Suppressor macrophage treated with lipopolysaccharide for 1 hour (primary cell): Measurements from ENCODE around the gene RAX2.
A peak's percentile ranks its signal among the peaks of the same experiment; 100 is the strongest.

Source experiments
- DNase-seq, 3 donors: peaks; one replicate each; pipeline ENCODE4 v3.0.0-alpha.2; 2020 to 2022

RAX2 gene

DNA sequence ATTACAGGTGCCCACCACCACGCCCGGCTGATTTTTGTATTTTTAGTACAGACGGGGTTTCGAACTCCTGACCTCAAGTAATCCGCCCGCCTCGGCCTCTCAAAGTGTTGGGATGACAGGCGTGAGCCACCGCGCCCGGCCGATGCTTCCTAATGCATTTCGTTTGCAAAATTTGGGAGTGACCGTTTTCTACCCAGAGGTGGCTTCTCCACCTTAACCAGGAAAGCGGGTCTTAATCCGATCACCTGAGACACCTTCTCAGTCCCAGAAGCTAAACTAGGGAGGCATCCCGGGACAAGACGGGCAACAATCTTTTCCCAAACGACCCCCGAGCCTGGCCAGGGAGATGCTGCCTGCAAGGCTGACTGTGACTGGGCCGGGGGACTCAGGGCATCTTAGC lies 29.0 kb upstream of the RAX2 start:
- no peak for DNase-seq

DNA sequence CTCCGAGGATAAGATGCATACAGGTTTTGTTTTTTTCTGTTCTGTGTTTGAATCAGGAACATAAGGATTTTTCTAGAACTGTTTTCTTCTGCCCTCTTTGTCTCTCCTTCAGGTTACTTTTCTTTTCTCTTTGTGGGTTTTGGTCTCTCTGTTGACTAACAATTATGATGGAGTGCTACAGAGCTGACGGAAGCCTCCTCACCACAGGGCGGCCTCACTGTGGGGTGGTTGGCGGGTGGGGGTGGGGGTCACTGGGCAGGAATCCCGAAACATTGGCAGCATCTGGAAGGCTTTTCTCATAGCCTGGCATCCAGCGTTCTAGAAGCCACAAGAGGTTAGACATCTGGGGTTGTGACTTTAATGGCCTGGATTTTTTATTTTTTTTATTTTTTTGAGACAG lies 26.1 kb upstream of the RAX2 start:
- peak in 2 of 3 donors; percentile 38 to 42 for DNase-seq

DNA sequence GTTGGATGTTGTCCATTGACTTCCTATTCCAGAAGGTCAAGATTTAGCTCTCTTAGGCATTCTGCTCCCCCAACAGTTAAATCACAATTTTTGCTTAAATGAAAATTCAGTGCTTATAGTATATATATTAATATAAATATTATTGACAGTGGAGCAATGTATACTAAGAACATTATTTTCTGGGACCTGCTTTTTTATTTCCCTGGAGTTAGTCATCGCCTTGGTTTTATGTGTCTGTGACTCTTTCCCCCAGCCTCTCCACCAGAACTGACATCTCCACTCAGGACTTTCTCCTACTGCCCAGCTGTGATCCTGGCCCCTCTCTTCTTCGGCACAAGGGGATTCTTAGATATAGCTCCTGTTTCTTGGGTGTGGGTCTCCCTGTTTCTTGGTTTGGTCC lies 24.3 kb upstream of the RAX2 start:
- DNase-seq, result no peak

- no peak for DNase-seq
Observed at GRCh38 chr19:3793799-3794198, 21.8 kb upstream of the RAX2 start.

DNA sequence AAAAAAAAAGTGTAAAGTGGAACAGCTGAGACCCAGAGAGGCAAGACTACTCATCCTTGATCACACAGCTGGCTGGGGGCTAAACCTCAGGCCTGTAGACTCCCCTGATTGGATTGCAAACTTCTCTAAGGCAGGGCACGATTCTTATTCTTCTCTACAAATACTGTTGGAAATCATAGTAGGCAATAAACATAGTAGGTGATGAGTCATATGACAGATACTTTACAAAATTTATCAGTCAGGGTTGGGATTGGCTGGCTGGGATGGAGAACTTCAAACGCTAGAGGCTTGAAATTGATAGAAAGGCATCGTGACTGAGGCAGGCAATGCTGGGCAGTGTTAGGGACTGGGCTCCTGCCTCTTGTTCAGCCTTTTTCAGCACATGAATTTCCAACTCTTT lies 20.1 kb upstream of the RAX2 start:
- DNase-seq, result no peak

- DNase-seq, result no peak
Observed at GRCh38 chr19:3790941-3791340, 18.9 kb upstream of the RAX2 start.

DNA sequence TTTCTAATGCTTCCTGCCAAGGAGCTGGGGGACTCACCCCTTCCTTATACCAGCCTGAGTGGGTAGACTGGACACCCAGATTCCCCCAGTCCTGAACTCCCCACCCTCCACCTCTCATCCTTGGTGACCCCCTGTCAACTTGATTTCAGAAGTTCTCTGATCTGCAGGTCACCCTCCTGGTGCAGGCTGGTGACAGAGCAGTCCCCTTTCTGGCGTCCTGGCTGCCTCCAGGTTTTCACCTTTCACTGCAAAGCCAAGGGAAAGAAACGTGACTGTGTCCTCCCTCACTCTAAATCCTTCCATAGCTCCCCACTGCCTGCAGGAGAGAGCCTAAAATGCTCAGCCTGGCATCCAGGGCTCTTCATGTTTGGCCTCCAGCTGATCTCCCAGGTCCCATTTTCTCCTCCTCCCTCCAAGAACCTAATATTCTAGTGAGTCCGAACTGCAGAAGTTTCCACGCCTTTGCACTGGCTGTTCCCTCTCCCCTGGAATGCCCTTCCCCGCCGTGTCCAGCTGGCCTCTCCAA lies 18.2 kb upstream of the RAX2 start:
- no peak for DNase-seq

DNA sequence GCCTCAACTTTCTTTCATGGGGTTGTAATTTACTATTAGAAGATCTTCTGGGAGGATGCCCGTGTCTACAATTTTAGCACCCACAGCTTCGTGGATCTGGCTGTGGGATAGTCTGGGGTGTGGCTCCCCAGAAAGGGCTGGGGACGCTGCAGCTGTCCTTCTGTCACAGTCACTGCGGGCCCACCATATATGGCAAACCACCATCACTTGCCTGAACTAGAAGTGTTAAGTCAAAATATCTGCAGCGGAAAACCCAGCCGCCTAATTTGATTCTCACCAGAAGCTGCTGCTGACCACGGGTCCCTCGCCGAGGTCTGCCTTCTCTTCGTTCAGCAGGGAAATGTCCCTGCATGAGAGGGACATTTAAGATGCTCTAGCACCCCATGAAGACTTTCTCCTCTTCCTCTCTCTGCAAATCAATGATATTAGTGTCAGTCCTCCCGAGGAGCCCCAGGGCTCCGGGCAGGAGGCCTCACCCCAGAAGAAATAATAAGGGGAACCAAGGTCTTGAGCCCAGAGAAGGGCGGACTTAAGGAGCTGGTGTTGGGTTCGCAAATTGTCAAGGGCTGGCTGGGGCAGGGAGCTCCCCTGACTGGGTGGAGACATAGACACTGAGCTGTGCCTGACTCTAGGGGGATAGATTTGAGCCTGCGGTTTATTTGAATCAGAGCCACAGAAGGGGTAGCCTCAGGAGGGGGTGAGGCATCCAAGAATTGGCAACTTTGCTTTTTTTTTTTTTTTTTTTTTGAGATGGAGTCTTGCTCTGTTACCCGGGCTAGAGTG lies 17.2 kb upstream of the RAX2 start:
- DNase-seq, result no peak

DNA sequence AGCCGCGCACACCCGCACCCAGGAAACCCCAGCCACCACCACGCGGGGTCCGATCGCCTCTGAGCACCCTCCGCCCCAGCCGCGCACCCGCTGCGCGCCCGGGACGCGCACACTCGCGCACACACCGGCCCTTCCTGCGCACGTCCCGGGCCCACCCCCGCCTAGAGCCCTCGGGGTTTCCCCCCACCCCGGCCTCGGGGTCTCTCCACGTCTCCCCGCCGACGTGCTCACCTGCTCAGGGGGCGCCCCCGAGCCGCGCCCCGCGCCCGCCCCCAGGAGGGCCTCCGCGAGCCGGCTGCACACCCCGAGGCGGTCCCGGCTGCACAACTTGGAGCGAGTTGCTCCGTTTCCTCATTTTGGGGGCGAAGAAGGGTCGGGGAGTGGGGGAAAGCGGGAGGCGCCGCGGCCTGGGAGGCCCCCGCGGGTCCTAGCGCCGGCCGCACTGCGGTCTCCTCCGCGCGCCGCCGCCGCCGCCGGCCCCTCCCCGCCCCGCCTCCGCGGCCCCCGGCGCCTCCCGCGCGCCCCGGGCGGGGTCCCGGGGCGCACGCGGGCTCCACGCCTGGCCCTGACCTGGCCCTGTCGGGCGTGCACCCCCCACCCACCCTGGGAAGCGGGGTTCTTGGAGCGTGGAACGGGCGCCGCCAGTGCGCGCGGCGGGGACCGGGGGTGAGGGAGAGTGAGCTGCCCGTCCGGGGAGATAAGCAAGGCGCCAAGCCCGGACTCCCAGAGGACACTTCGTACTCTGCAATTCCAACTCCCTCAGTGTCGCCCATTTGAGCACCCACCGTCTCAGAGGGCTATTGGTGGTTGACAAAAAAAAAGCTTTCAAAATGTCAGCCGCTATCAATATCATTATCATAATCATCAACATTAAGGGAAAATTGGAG lies 14.2 kb upstream of the RAX2 start, which contains the start of gene MATK:
Gene MATK, minus strand, starts transcription at position 444 of the 887 bp plus-strand sequence. CDS start 1,246 bp downstream, outside the sequence.
- DNase-seq, result peak; percentile 61 to 81 (median 70)

GRCh38 chr19:3785451-3785937 lies 13.5 kb upstream of the RAX2 start:
- DNase-seq, result no peak

DNA sequence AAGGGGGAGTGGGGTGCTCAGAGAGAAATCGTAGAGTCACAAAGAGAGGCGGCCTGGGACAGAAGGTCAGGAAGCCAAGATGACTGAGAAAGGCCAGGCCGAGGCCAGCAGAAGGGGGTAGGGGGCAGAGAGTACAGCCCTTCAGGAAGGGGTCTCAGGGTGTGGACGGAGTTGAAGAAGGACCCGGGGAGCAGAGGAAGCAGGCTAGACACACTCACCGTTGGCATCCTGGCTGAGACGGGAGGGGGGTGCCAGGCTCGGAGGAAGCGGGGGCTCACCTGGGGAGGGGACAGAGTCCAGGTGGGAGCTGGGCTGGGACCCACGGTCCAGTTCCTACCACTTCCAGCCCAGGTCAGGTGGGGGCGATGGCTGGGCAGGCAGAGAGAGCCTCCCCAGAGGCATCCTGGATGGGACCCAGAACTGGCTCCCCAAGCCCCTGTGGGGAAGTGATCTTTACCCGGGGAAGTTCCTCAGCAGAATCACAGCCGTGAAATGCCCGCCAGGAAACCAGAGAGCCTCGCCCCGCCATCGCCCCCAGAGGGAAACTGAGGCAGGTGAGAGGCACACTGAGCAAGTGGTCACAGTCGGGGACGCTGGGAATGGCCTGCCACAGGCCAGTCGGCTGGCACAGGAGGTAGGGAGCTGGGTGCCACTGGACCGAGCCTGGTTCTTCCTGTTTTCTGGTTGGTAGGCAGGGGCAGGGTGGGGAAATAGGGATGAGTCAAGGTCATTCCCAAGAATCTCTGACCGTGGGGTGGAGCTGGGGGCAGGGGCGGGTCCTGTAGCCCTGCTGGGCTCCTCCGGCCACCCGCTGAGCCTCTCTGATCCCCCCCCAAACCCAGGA lies 12.8 kb upstream of the RAX2 start:
- DNase-seq, result peak; percentile 85 to 92 (median 90)

GRCh38 chr19:3783660-3784584 lies 11.9 kb upstream of the RAX2 start:
- peak; percentile 35 to 62 (median 36) for DNase-seq

DNA sequence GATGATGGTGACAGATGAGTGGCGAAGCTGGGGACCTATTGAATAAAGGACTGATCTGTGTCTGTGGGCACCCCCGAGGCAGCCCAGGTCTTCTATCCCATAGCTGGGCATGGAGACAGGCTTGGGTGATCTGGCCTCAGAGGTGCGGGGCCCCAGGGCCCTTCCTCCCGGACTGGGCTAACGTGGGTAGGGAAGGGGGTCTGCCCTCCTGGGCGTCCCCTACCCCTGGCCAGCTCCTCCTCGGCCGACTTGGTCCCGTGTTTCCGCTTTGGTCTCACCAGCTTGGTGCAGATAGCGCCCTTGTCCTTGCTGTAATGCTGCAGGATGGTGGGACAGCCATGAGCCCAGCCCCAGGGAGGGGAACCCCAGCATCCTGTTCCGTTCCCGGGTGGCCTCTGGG lies 10.9 kb upstream of the RAX2 start:
- no peak for DNase-seq

DNA sequence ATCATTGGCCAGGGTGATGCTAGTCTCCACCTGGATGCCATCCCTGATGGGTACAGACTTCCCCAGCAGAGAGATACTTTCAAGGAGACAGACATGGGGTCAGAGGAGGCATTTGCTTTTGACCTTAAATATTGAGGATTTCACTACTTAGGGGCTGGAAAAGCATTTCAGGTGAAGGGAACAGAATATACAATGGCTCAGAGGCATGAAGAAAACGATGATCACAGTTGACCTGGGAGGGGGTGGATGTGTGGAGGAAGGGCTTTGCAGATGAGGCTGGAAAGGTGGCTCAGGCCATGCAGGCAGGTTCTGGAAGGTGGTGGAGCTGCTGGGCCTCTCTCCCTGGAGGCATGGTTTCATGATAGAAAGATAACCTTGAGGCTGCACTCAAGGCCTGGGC lies 10.3 kb upstream of the RAX2 start:
- DNase-seq, result no peak

DNA sequence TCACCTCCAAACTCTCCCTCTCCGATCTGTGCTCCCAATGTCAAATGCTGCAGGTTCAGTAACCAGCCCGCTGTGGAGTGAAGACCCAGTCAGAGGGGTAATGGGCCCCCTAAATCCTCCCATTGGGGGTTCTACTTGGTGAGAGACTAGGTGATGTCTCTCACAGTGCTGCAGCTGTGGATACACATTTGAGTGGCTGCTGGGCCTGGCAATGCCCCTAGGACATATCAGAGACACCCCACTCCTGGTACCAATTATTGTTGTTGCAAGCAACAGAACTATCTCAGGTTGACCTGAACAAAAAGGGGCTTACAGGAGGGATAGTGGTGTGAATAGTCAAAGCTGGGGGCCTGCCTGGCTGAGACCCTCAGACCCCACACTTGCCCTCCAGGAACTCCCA lies 9.6 kb upstream of the RAX2 start:
- no peak for DNase-seq

- peak in 2 of 3 donors; percentile 28 to 39 for DNase-seq
Observed at GRCh38 chr19:3780786-3781304, 8.8 kb upstream of the RAX2 start.

- DNase-seq, result no peak
Observed at GRCh38 chr19:3778899-3779723, 7.1 kb upstream of the RAX2 start.

- no peak for DNase-seq
Observed at GRCh38 chr19:3778104-3778867, 6.3 kb upstream of the RAX2 start.

DNA sequence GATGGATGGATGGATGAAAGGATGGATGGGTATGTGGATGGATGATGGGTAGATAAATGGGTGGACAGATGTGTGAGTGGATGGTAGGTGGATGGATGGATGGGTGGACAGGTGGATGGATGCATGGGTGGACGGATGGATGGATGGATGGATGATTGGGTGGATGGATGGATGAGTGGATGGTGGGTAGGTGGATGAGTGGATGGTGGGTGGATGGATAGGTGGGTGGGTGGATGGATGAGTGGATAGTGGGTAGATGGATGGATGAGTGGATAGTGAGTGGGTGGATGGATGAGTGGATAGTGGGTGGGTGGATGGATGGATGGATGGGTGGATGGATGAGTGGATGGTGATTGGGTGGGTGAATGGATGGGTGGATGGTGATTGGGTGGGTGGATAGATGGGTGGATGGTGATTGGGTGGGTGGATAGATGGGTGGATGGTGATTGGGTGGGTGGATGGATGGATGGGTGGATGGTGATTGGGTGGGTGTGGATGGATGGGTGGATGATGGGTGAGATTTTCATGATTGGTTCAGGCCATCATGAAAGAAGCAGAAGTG lies 4.5 kb upstream of the RAX2 start:
- no peak for DNase-seq
